ENCODE results near the gene LYVE1.

DNA sequence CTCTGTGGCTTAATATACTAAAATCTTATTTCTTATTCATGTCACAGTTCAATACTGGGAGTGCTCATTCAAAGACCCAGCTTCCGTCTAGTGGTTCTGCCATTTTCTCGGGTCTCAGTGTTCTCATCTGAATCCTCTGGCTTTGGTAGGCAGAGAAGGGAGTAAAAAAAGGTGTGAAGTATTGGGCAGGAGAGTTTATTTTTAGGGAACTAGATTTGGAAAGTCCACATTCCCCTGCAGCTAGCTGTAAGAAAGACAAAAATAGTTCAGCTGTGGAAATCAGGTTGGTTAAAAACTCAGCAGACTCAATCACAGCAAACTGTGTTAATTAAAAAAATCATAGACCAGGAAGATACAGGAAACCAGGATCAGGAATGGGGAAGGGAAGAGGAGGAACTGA lies 4.1 kb upstream of the LYVE1 start:
- no peak for TF ChIP-seq POLR2A (IDR thresholded peaks at IDR 0.05)
- no peak for TF ChIP-seq CTCF (IDR thresholded peaks at IDR 0.05)
